ENCODE measurements around the gene VPS4B.

GRCh38 chr18:63468575-63468974, 46.3 kb upstream of the VPS4B start:
- TF ChIP-seq, protein P1, sequence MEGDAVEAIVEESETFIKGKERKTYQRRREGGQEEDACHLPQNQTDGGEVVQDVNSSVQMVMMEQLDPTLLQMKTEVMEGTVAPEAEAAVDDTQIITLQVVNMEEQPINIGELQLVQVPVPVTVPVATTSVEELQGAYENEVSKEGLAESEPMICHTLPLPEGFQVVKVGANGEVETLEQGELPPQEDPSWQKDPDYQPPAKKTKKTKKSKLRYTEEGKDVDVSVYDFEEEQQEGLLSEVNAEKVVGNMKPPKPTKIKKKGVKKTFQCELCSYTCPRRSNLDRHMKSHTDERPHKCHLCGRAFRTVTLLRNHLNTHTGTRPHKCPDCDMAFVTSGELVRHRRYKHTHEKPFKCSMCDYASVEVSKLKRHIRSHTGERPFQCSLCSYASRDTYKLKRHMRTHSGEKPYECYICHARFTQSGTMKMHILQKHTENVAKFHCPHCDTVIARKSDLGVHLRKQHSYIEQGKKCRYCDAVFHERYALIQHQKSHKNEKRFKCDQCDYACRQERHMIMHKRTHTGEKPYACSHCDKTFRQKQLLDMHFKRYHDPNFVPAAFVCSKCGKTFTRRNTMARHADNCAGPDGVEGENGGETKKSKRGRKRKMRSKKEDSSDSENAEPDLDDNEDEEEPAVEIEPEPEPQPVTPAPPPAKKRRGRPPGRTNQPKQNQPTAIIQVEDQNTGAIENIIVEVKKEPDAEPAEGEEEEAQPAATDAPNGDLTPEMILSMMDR (IDR thresholded peaks at IDR 0.05), result no peak
- no peak for TF ChIP-seq POLR2A (IDR thresholded peaks at IDR 0.05)
- no peak for TF ChIP-seq EP300 (IDR thresholded peaks at IDR 0.05)
- TF ChIP-seq POLR2AphosphoS5 (IDR thresholded peaks at IDR 0.05), result no peak
